Sciatic nerve (tissue), 2 donors: ENCODE results near the gene KCNMA1. TPM values are rescaled to one million over a fixed set of nuclear protein-coding genes. Genes with fewer than 3 reads are reported as not detected.

Experiments
- ATAC-seq: fragments of 200-7000 bp; cut with Tn5 transposase; one replicate; pipeline ENCODE4 v1.9.1; 2020; ENCODE audit warnings: mild to moderate bottlenecking, moderate library complexity
- DNase-seq: peaks from one replicate; pipeline ENCODE4 v3.0.0-alpha.2; 2020; ENCODE audit warnings: low spot score
- intact Hi-C: fragments of 100-400 bp; cut with DNase I; formaldehyde crosslinking; loops from one replicate; pipeline ENCODE4 v1.14.2; 2022
- total RNA-seq: library from RNA; stranded (reverse); fragmentation: NEBNext Ultra II Directional; extraction: Animal tissue kit (Norgen Biotek cat#: 25700); gene quantifications from one replicate; pipeline ENCODE4 v1.2.1, GENCODE V29; 2021
- donor health status: DM: no; HTN: no; CAD: no.
- donor health status: DM: no; HTN: no; CAD: no.

Gene KCNMA1
- total RNA-seq, 1 donor from 2014 or later: 10.7 TPM

DNA sequence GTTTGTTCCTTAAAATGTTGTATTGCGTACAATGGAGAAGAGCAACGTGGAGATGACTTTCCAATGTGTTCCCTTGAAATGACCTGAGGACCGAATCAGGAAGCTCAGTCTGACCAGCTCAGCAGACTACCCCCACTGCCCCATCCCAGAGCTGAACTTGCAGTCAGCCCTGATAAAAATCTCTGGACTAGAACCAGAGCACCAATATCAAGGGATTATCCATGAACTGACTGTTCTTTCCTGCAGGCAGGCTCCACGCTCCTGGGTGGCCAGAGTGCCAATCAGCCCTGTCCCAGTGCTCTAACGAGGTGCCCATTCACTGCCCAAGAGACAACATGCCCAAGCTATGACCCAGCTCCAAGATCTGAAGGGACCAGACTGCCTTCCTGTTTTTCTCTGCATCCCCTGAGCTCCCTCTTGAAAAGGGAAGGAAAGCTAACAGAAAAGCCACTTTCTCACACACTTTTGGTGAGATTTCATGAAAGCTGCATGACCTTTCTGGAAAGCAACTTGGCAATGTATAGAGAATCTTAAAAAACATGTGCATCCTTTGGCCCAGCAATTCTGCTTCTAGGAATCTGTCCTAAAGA, 130.2 kb downstream of the KCNMA1 start:
- ATAC-seq: peak; percentile 52

DNA sequence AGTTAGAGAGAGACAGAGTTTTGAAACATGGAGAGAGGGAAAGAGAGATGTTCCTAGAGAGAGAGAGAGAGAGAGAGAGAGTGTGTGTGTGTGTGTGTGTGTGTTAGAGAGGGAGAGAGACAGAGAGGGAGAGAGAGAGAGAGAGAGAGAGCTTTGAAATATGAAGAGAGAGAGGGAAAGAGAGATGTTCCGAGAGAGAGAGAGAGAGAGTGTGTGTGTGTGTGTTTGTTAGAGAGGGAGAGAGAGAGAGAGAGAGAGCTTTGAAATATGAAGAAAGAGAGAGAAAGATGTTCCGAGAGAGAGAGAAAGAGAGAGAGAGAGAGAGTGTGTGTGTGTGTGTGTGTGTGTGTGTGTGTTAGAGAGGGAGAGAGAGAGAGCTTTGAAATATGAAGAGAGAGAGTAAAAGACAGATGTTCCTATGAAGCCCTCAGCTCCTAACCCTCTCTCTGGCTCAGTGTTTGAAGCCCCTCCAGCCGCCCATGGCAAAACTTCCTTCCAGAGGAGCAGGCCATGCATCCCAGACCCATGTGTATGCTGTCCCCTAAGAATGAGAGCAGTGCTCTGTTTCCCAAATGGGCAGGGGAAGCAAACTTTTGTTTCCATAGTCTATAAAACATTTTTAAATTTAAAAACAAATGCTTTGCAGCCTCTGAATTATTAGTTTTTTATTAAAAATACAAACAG, 130.9 kb downstream of the KCNMA1 start:
- no peak for ATAC-seq
- intact Hi-C loops: no loop called here
- no peak for DNase-seq

More for the DNA sequence above, 130.2 kb downstream of the KCNMA1 start:
- DNase-seq: no peak
- intact Hi-C loops: no loop called here

DNA sequence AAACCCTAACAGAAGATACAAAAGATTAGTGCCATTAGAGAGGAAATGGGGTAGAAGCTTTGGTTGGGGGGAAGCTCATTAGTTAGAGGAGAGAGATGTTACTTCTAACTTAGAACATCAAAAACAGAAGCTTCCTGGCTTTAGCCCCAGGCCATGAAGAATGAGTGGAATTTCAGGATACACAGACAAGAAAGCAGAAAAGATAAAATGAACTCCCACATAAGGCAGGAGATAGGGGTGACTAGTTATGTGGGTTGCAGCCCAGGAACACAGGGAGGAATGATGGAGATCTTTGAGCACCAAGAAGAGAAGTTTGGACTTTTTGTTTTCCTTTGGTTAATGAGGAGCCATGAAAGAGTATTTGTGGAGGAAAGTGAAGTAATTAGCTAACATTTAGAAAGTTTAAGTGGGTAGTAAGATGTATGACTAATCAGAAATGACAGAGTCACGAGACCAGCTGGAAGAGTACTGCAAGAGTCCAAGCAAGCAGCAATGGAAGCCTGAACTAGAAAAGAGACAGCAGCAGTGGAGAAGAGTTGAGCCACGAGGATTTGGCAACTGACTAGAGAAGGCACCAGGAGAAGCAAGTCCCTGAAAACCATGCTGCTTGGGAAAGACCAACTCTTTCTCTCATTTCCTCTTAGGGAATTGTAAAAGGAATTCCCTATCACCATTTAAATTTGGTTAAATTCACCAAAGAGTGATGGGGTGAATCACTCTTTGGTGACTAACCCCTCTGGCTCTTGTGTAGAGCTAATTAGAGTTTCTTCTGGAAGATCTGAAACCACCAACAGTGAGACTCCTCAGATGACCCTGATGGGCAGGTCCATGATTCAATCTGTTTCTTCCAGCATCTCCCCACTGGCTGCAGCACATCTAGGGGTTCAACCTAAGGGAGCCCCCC, 131.9 kb downstream of the KCNMA1 start:
- ATAC-seq (no peak), DNase-seq (no peak)
- intact Hi-C loops: no loop called here

DNA sequence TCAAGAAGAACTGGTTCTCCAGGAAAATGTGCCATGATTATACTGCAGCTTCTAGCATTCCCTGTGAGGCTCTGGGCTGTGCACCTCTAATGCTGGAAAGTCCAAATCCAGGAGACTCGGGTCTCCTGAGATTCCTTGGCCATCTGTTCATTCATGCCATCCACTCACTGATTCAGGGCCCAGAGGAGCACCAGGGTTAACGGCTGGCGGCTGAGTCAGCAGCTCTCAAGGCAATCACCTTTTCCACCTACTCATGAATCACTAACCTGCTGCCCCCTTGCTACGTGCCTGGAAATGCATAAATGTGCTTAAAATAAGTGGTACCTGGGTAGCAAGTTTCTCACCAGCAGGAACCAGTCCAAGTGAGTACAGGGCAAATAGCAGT, 132.7 kb downstream of the KCNMA1 start:
- no peak for ATAC-seq
- intact Hi-C loops: no loop called here
- no peak for DNase-seq

DNA sequence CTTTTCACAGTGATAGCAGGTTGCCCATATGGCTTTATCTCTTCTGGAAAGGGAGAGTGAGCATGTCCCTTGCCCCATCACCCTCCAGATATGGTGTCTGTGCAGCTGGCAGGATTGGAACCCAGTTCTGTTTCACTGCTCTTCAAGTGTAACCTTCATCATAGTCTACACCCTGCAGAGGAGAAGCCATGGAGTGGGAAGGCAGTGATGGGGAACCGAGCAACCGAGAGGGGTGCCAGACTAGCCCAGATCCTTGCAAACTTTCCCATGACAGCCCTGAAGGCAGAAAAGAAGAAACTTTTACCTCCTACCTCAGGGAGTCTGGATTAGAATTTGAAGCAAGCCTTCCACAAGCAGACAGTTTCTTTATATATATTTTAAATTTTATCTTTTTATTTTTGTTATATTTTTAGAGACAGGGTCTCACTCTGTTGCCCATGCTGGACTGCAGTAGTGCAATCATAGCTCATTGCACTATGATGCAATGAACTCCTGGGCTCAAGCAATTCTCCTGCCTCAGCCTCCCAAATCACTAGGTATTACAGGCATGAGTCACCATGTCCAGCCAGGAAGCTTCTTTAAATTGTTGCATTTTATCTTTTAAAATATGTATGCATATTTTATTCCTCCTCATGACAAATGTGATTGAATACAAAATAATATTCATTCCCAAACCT, 133.3 kb downstream of the KCNMA1 start:
- DNase-seq: no peak
- no peak for ATAC-seq
- intact Hi-C loops: no loop called here

DNA sequence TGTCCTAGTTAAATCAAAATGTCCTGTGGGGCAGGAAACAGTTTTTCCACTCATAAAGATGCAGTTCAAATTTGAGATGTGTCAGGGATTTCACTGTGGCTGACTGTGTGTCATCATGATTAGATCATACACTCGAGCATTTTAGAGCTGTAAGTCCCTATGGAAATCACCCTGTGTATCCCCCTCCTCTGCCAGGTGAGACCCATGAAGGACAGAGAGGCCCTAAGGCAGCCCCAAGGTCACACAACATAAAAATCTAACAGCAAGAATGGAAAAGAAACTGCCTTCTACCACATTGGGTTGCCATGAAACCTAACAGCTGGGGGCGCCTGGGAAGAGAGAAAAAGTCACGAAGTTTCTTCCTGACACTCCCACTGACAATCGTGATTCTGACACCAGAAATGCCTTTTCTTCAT, 135.8 kb downstream of the KCNMA1 start:
- intact Hi-C loops: no loop called here
- ATAC-seq (no peak), DNase-seq (no peak)

DNA sequence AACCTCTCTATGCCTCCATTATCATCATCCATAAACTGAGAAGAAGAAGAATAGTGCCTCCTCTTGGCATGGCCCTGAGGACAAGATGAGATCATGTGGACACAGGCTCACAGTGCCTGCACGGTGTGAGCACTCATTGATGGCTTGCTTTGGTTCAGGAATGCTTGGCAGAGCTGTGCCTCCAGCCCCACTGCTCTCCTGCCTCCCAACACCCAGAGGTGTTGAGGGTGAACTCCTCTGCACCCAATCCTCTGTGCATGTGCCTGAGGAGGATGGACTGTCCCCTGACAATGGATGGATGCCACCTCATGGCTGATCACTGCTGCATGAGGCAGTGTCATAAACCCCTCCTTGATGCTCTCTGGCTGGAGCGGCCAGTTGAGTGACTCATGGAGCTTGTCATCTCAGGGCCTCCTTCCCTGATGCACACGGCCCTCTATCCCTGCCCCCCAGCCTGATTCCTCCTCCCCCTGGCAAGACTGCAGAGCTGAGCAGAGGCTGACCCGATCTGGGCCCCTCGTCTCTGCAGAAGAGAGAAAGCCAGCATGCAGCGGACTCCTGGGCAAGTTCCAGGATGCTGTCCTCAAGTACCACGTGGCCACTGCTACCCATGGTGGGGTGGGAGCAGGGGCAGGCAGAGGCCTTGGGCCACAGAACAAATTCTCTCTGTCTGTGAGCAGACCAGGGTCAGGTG, 136.3 kb downstream of the KCNMA1 start:
- DNase-seq (no peak), ATAC-seq (no peak)
- intact Hi-C loops: no loop called here

DNA sequence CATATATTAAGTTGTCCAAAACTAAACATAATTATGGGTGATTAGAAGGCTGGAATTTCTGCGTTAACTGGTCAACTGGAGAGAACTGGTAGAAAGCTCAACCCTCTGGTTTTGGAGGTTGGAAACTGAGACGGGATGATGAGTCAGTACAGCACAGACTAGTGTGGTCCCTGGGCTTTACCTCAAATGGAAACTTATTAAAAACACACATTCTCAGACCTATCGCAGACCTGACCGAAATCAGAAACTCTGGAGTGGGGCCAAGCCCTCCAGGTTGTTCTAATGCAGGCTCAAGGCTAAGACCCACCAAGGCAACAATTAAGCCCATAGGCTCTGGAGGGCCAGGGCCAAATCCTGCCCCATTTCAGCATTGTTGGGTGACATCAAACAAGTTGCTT, 136.9 kb downstream of the KCNMA1 start:
- ATAC-seq (no peak), DNase-seq (no peak)
- intact Hi-C loops: no loop called here

DNA sequence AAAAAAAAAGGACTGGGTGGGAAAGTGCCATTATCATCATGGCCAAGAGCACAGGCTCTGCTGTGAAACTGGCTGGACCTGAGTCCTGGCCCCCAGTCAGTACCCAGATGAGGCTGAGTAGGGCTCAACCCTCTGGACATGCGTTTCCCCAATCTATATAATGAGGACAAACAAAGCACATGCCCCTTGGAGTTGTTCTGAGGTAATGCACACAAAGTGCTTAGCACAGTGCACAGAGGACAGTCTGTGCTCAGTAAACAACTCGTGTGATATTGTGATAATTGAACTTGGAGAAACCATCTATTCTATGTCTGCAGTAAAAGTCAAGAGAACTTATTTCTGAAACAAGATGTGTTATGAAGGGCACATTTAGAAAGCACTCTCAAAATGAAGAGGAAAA, 138.8 kb downstream of the KCNMA1 start:
- DNase-seq: no peak

DNA sequence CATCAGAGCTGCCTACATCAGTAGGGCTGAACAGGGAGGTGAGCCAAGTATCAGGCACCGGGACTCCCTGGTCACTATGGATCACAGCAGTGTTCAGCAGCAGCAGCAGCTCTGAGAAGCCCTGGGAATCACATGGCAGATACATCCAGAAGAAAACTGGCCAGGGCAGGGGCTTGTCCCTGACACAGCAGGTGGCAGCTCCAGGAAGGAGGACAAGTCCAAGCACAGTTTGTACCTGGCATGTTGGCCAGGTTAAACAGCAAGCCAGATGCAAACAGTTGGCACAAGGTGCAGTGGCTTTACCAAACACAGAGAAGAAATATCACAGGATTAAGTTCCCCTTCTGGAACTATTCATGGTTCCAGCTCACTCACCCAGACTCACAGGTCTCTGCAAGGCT, 139.4 kb downstream of the KCNMA1 start:
- ATAC-seq: no peak
- no peak for DNase-seq
- intact Hi-C loops: no loop called here

More for the DNA sequence above, 138.8 kb downstream of the KCNMA1 start:
- intact Hi-C loops: no loop called here
- ATAC-seq: no peak

DNA sequence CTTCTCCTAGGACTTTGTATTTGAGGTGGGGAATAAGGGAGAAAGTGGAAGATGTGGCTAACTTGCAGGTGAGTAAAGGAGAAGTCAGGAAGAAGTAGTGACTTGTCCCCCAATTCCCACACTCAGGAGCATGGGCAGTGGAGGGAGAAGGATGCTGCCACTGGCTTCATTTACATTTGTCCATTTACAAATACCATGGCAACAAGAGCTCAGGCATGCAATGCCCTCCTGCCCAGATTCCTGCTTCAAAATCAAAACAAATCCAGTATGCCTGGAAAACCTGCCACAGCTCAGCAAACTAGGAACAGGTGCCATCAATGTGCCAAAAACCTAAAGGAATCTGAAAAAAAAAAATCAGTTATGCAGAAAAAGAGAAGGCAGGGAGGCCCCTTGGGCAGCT, 139.9 kb downstream of the KCNMA1 start:
- ATAC-seq (no peak), DNase-seq (no peak)
- intact Hi-C loops: no loop called here

DNA sequence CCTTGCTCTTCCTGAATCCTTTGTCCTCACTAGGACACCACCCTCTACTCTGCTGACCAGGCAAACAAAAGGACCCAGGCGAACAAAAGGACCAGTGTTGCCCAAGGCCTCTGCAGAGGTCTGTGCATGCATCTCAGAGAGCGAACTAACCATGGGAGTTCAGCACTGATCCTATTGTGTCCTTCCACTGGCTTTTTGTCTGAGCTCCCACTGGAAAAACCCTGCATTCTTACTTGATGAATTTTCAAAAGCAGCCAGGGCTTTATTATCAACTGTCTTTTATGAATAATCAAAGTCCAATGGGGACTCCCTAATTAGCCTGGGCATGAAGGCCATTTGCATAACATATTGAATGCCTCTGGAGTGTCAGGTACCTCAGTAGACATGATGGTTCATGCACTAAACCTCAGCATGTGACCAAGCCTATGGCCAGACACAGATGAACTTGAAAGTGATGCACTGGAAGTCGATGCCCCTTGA, 140.6 kb downstream of the KCNMA1 start:
- DNase-seq (no peak), ATAC-seq (no peak)
- intact Hi-C loops: no loop called here

DNA sequence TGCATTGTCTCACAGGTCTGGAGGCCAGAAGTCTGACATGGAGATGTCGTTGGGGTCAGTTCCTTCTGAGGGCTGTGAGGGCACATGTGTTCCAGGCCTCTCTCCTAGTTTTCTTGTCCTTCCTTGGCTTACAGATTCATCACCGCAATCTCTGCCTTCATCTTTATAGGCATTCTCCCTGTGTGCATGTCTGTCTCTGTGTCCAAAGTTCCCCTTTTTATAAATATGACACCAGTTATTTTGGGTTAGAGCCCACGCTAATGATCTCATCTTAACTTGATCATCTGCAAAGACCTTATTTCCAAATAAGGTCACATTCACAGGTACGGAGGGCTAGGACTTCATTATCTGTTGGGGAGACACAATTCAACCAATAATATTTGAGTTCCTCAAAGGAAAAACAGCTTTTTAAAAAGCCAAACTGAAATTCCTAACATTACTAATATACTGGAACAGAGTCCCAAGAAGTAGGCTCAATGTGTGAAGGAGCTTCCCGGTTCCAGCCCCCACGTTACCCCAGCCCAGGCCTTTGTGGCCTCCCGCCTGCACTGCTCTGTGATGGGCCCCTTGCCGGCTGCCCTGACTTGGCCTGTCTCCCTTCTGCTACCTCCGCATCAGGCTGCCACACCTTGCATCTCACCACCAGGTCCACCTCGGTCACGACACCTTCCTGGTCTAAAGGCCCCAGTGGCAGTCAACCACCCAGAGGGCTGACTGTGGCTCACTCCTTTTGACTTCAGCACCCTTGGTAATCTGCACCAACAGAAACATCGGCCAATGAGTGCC, 142.7 kb downstream of the KCNMA1 start:
- DNase-seq (no peak), ATAC-seq (no peak)
- intact Hi-C loops: no loop called here

DNA sequence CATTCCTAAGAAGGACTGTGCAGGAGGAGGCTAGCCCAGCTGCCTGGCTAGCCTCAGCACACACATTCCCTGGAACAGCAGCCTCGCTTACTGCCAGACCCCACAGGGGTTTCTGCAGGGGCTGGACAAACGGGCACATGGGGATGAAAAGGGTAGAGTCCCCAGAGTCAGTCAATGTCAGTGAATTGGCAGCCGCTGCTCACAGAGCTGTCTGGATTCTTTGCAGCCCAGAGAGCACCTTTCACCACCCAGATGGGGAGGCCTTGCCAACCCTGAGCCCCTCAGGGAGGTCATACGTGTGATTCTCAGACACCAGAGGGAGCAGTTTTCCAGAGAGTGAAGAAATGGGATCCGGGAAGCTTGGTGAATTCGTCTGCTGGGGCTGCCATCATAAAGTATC, 143.3 kb downstream of the KCNMA1 start:
- intact Hi-C loops: no loop called here
- DNase-seq (no peak), ATAC-seq (no peak)

DNA sequence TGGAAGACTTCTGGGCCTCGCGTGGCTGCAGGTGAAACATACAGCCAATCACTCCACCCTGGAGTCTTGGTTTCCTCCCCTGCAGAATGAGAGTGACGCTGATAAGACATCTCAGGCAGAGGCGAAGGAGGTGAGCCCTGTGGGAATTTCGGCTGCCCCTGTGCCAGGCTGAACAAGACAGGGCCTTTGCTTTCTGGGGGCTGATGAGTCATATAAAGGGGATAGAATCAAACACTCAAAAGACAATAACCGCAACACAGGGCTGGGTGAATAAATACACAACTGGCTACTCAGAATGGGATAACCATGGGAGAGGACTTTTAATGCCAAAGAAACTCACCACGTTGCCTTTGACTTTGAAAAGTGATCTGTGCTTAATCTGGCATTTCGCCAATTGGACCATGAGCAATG, 143.8 kb downstream of the KCNMA1 start:
- DNase-seq (no peak), ATAC-seq (no peak)
- intact Hi-C loops: no loop called here

DNA sequence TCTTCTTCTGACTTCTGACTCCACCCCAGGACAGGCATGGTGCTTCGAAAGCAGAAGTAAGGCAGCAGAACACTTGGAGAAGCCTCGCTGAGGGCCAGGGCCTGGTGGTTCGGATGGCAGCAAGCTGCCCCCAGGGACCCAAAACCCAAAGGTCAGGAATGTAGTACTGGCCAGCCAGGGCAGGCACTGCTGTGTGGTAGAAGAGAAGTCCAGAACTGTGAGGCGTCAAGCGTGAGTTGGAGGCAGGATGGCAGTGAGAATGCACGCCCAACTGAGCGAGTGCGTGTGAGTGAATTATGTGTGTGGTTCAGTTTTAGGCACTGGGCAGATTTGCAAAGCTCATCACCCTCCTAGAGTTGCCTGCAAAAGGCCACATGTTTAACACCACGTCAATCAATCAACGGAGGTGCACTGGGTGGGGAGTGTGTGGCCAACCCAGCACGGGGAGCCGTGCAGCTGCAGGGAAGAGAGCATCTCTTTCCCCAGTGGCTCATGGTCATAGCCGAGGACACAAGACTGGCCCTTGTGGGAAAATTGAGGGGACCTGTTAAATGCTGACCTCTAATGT, 144.3 kb downstream of the KCNMA1 start:
- no peak for ATAC-seq
- DNase-seq: no peak
- intact Hi-C loops: no loop called here

DNA sequence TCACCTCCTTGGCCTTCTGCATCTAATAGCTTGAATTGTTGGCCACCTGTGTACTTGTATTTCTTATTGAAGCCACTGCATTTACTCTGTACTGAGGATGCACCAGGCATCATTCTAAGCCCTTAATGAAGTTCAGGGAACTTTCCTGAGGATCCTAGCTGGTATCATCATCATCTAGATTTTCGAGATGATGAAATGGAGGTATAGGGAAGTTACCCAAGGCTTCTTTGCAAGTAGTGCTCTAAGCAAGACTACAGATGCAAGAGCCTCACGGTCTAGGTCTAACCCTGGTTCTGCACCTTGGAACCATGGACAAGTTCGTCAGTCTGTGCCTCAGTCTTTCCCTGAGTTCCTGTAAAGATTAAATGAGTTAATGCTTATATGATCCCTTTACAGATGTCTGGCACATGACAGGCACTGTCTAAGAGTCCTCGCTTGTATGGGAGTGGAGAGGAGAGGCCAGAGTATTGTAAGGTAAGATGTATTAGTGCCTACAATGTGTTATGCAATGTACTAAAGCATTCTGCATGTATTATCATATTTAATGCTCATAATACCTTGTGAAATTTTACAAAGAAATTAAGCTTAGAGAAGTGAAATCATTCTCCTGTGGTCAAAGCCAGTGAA, 145.1 kb downstream of the KCNMA1 start:
- DNase-seq: no peak
- ATAC-seq: no peak
- intact Hi-C loops: no loop called here
